Vagina (tissue), 2 donors: Measurements from ENCODE around the gene SHC3.

ENCODE experiments used
- CTCF ChIP-seq, 3 experiments: fragments of 450-650 bp in 2 of 3; fragments of 200-600 bp in 1 of 3; sonication (generic) in 1 of 3; IDR thresholded peaks; one replicate each; pipeline ENCODE4 v1.5.1; 2017 to 2019; ENCODE audit warnings: antibody characterized with exemption in 3 of 3, mild to moderate bottlenecking in 2 of 3, moderate library complexity in 2 of 3
- POLR2A ChIP-seq, 2 donors: fragments of 450-650 bp; IDR thresholded peaks; one replicate each; pipeline ENCODE4 v1.6.1; 2017; ENCODE audit warnings: antibody characterized with exemption in 2 of 2, mild to moderate bottlenecking in 2 of 2, moderate library complexity in 2 of 2
- POLR2AphosphoS5 ChIP-seq, 2 donors: sonication (generic); formaldehyde crosslinking; IDR thresholded peaks; one replicate each; pipeline ENCODE4 v1.9.0; 2017; ENCODE audit warnings: antibody characterized with exemption in 2 of 2, mild to moderate bottlenecking in 2 of 2, low read depth in 1 of 2; ENCODE audit not compliant: insufficient read depth in 1 of 2

GRCh38 chr9:89109666-89110065 is 69.0 kb downstream of the SHC3 start:
- TF ChIP-seq CTCF (IDR thresholded peaks at IDR 0.05) (no peak), POLR2AphosphoS5 (IDR thresholded peaks at IDR 0.05; ENCODE audit: insufficient read depth in 1 of 2, low read depth in 1 of 2) (no peak), POLR2A (IDR thresholded peaks at IDR 0.05) (no peak)
